ENCODE measurements around the gene PACRG. TPM values are rescaled to one million over a fixed set of nuclear protein-coding genes. Genes with fewer than 3 reads are reported as not detected.

Gene PACRG
- total RNA-seq, 1 donor from 2014 or later = not detected

DNA sequence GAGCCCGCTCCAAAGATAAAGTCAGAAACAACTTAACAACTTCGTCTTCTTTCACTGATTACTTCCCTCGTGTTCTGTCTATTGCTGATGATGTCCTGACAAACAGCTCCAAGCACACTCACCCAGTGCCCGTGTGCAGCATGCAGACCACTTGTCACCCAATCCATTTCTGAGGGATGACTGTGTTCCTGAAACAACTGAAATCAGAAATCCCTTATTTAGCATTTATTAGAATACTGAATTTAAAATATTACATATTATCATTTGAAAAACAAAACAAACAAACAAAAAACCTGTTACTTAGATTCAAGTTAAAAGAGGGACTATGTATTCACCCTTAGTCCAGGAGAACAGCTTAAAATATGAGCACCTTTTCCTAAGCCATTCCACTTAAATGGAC, 463.0 kb downstream of the PACRG start:
- Mint-ChIP-seq H3K9me3 (no peaks in the 10 kb centered on the region), H3K36me3 (ENCODE audit: low read depth) (no peaks in the 10 kb centered on the region), H3K27me3 (ENCODE audit: low read depth) (no peaks in the 10 kb centered on the region), H3K27ac (no peak overlapping the region), H3K4me1 (ENCODE audit: low read depth) (no peaks in the 10 kb centered on the region), H3K4me3 (ENCODE audit: low read depth) (no peak overlapping the region)
- intact Hi-C loops (cut with micrococcal nuclease) = no loop called here
- DNase-seq (ENCODE audit: low spot score) = no peak

DNA sequence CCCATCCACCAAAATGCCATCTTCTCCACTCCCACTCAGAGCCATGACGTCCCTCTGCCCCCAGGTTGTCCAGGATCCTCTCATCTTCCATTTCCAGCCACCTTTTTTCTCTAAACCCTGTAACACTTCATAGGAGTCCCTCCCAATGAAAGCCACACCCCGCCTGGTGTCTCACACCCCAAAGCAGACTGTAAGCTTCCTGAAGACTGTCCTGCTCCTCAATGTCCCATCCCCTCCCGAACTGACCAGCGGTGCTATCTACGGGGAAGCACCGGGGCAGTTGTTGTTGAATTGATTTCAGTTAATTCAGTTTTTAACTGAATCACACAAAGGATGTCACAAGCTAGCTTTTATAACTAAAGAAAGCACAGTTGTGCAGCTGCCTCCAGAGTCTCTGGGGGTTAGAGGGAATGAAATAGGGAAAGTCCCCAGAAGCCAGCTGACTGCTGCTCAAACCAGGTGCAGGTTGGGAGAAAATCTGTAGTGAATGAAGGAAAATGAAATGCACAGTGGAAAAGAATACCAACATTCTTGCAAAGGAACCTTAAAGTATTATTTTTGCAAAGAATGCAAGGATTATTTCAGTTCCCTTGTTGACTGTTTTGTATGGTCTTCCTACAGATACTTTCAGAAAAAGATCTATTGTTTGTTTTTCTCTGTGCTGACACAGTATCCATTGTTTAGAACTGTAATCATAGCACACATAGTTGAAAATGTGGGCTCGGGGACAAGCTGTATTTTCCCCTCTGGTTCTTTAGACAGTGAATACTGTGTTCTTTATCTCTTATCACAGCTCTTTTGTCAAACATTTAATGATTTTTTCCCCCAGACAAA, 464.1 kb downstream of the PACRG start:
- no peak for DNase-seq (ENCODE audit: low spot score)
- Mint-ChIP-seq H3K27ac (no peak overlapping the region), H3K4me1 (ENCODE audit: low read depth) (no peaks in the 10 kb centered on the region), H3K36me3 (ENCODE audit: low read depth) (no peaks in the 10 kb centered on the region), H3K4me3 (ENCODE audit: low read depth) (no peak overlapping the region), H3K27me3 (ENCODE audit: low read depth) (no peaks in the 10 kb centered on the region), H3K9me3 (no peaks in the 10 kb centered on the region)
- intact Hi-C loops (cut with micrococcal nuclease) = no loop called here

DNA sequence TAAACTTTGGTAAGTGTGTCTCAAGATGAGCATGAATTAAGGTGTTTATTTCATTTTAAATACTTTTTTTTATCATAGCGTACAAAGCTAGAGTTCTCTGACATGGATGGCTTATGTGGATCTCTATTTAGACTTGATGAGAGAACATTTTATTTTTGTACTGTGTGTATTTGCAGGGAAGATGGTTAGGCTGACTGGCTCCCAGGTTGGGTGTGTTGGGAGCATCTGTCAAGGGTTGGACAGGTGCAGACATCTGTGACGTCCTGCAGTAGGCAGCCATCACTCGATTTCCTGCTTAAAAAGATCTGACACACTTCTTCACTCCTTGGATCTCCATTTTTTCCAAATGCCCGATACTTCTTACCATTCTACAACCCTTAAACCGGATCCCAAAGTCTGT, 464.8 kb downstream of the PACRG start:
- Mint-ChIP-seq H3K9me3 (no peaks in the 10 kb centered on the region), H3K4me3 (ENCODE audit: low read depth) (no peak overlapping the region), H3K4me1 (ENCODE audit: low read depth) (no peaks in the 10 kb centered on the region), H3K27ac (no peak overlapping the region), H3K36me3 (ENCODE audit: low read depth) (no peaks in the 10 kb centered on the region), H3K27me3 (ENCODE audit: low read depth) (no peaks in the 10 kb centered on the region)
- DNase-seq (ENCODE audit: low spot score) = no peak
- intact Hi-C loops (cut with micrococcal nuclease) = no loop called here

DNA sequence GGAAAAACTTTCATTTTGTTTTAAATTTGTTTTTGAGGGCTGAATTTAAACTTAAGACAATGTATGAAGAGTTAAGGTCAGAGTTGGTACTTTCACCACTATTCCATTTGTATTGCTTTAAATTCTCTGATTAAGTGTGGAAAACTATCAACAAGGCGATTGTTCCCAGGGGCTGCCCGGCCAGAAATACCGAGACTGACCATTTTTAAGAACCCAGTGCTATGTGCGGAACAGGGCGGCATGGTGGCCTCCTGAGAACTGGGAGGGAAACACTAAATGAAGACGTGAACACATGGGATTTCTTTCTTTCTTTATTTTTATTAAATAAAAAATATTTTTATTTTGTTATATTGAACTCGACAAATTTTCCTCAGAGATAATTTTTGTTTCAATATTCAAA, 465.6 kb downstream of the PACRG start:
- no peak for DNase-seq (ENCODE audit: low spot score)
- intact Hi-C loops (cut with micrococcal nuclease) = no loop called here
- Mint-ChIP-seq H3K4me3 (ENCODE audit: low read depth) (no peak overlapping the region), H3K9me3 (no peaks in the 10 kb centered on the region), H3K27me3 (ENCODE audit: low read depth) (no peaks in the 10 kb centered on the region), H3K4me1 (ENCODE audit: low read depth) (no peaks in the 10 kb centered on the region), H3K36me3 (ENCODE audit: low read depth) (no peaks in the 10 kb centered on the region), H3K27ac (no peak overlapping the region)

DNA sequence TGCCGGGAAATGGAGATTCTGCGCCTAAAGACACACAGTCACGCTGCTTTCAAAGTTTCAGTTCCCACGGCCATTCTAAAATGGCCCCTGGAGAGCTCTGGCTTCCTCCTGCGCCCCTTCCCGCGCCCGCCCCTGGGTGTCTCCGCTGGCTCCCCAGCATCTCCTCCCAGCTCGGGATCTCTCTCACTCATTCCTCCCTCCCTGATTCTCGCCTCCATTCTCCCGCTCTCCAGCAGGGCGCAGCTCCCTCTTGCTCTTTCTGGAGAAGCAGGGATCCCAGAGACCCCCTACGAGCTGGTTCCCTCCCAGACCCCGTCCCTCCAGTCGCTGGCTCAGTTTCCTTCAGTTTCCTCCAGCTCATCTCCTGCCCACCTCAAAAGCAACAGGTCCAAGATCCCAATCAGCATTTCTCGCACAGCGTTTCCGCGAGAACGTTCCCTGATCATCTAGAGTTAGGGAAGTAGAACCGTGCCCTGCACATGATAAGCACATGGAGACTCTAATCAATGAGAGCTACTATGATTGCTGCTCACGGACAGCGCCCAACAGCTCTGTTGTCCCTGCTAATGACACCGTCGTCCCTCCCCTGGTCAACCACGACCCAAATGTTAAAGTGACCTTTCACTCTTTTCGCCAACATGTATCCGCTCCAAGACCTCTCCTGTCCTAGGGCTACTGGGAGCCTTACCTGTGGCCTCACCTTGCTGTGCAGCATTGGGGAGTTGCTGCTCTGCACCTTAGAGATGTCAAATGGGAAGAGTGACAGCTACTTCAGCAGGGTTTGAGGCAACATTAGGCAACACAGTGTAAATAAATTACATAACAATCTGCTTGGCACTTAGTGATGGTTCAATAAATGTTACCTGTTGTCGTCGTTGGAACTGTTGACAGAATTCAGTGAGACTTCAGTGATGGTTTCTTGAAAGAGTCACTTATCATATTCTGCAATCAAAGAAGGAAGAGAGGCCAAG, 468.2 kb downstream of the PACRG start:
- Mint-ChIP-seq H3K9me3 (no peaks in the 10 kb centered on the region), H3K27me3 (ENCODE audit: low read depth) (no peaks in the 10 kb centered on the region), H3K4me1 (ENCODE audit: low read depth) (no peaks in the 10 kb centered on the region), H3K36me3 (ENCODE audit: low read depth) (no peaks in the 10 kb centered on the region), H3K27ac (no peak overlapping the region), H3K4me3 (ENCODE audit: low read depth) (no peak overlapping the region)
- intact Hi-C loops (cut with micrococcal nuclease) = no loop called here
- DNase-seq (ENCODE audit: low spot score) = no peak

DNA sequence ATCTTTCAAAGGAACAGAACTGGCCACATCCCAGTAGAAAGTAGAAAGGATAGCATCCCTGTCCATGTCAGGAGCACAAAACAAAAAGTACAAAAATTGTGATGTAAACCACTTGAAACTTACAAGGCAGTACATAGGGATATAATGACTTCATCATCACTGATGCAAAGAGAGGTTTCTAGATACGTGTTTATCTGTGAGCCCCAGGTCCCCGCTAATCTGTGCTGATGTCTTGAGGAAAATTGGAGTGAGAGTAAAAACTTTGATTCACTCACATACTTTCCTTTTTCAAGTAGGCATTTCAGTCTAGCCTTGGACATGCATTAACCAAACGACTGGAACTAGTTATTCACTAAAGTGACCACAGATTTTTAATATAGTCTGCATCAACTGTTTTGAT, 470.1 kb downstream of the PACRG start:
- Mint-ChIP-seq H3K4me3 (ENCODE audit: low read depth) (no peak overlapping the region), H3K9me3 (no peaks in the 10 kb centered on the region)
- intact Hi-C loops (cut with micrococcal nuclease) = no loop called here

DNA sequence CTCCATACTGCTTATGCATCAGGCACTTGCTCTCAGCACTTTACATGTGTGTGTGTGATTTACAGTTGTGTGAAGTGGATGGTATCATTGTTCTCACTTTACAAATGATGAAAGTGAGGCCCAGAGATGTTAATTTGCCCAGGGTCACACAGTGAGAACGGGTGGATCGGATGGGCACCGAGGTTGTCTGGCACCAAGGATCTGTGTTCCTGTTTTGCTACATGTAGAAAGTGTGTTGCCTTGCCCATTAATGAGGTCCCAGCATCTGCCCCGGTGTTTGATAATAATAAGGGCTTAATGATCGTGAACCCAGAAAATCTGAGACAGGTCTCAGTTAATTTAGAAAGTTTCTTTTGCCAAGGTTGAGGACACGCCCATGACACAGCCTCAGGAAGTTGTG, 470.6 kb downstream of the PACRG start:
- Mint-ChIP-seq H3K4me3 (ENCODE audit: low read depth) (no peak overlapping the region), H3K36me3 (ENCODE audit: low read depth) (no peaks in the 10 kb centered on the region), H3K4me1 (ENCODE audit: low read depth) (no peaks in the 10 kb centered on the region), H3K27ac (no peak overlapping the region), H3K27me3 (ENCODE audit: low read depth) (no peaks in the 10 kb centered on the region), H3K9me3 (no peaks in the 10 kb centered on the region)
- intact Hi-C loops (cut with micrococcal nuclease) = no loop called here
- DNase-seq (ENCODE audit: low spot score) = no peak

More for the DNA sequence above, 470.1 kb downstream of the PACRG start:
- DNase-seq (ENCODE audit: low spot score) = no peak
- Mint-ChIP-seq H3K27ac (no peak overlapping the region), H3K36me3 (ENCODE audit: low read depth) (no peaks in the 10 kb centered on the region), H3K4me1 (ENCODE audit: low read depth) (no peaks in the 10 kb centered on the region), H3K27me3 (ENCODE audit: low read depth) (no peaks in the 10 kb centered on the region)

DNA sequence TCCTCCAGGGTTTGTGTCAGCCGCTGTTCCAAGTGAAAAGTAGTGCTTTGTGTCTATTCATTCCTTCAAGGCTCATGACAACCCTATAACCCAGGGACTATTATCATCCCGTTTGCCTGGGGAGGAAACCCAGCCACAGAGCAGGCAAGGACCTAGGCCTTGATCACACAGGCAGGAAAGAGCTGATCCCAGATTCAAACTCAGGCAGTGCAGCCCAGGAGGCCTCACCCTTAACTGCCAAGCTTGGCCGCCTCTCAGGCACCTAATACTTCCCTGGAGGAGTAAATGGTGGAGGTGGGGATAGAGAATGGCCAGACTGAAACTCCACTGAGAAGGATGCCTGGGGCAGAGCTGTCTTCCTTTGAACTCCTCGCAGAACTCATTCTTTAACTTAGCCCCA, 471.6 kb downstream of the PACRG start:
- H3K4me3 Mint-ChIP-seq (ENCODE audit: low read depth) = no peak overlapping the region
- no peak for DNase-seq (ENCODE audit: low spot score)
- no peaks in the 10 kb centered on the region for H3K9me3 Mint-ChIP-seq
- H3K27me3 Mint-ChIP-seq (ENCODE audit: low read depth) = no peaks in the 10 kb centered on the region
- no peak overlapping the region for H3K27ac Mint-ChIP-seq
- peaks cover 1% of the 10 kb centered on the region for H3K4me1 Mint-ChIP-seq (ENCODE audit: low read depth)
- no peaks in the 10 kb centered on the region for H3K36me3 Mint-ChIP-seq (ENCODE audit: low read depth)
- intact Hi-C loops (cut with micrococcal nuclease) = no loop called here

DNA sequence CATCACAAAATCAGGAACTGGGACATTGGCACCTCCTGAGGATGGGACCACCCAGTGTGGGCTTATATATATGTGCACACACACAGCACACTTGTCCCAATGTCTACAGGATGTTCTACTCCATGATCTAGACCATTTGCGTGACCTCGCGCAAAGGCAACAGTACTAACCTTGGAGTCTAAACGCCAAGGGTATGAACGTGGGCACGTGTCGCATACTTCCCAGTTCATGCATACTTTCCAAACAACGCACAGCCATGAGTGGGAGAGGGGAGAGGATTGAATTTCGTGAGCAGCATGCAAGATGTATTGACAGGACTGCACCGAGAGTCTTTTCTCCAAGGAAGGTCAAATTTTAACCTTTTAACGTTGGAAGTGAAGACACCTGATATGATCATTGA, 472.5 kb downstream of the PACRG start:
- Mint-ChIP-seq H3K9me3 (no peaks in the 10 kb centered on the region), H3K27ac (no peak overlapping the region), H3K27me3 (ENCODE audit: low read depth) (peaks cover 1% of the 10 kb centered on the region), H3K36me3 (ENCODE audit: low read depth) (no peaks in the 10 kb centered on the region), H3K4me1 (ENCODE audit: low read depth) (peaks cover 3% of the 10 kb centered on the region), H3K4me3 (ENCODE audit: low read depth) (no peak overlapping the region)
- intact Hi-C loops (cut with micrococcal nuclease) = no loop called here
- no peak for DNase-seq (ENCODE audit: low spot score)

DNA sequence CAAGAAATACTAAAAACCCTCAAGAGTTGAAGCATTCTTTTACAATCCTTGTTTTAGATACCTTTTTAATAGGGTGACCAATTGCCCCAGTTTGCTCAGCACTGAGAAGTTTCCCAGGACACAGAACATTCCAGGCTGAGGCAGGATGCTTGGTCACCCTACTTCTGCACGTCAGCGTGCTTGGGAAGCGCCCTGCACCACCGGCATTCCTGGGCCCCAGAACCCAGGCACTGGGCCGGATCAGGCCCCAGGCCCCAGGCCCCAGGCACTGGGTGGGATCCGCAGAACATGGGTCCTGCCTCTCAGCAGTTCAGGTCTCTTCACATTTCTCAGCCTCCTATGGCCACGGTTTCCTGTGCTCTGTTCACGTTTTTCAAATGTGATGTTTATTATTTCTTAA, 472.9 kb downstream of the PACRG start:
- no peak overlapping the region for H3K4me3 Mint-ChIP-seq (ENCODE audit: low read depth)
- intact Hi-C loops (cut with micrococcal nuclease) = no loop called here
- peaks cover 3% of the 10 kb centered on the region for H3K4me1 Mint-ChIP-seq (ENCODE audit: low read depth)

DNA sequence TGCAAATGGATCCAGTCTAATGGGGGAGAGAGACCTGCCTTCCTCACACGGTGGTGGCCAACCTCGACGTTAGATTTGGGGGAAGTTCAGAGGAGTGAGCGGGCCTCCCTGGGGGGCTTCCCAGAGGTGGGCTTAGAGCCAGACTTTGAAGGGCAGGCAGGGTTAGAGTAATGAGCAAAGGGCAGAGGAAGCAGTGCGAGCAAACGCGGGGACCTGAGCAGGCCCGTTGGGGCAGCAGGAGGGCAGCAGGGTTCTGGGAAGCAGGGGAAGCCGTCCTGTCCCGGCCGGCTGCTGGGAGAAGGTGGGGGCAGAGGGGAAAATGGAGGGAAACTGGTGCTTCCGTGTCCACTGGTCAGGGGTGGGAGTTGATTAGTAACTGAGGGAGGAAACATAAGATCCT, 474.1 kb downstream of the PACRG start:
- Mint-ChIP-seq H3K4me1 (ENCODE audit: low read depth) (peaks cover 3% of the 10 kb centered on the region), H3K4me3 (ENCODE audit: low read depth) (no peak overlapping the region), H3K27ac (no peak overlapping the region), H3K27me3 (ENCODE audit: low read depth) (peaks cover 1% of the 10 kb centered on the region), H3K36me3 (ENCODE audit: low read depth) (no peaks in the 10 kb centered on the region), H3K9me3 (peaks cover 5% of the 10 kb centered on the region)
- DNase-seq (ENCODE audit: low spot score) = no peak
- intact Hi-C loops (cut with micrococcal nuclease) = no loop called here

More for the DNA sequence above, 472.9 kb downstream of the PACRG start:
- Mint-ChIP-seq H3K36me3 (ENCODE audit: low read depth) (no peaks in the 10 kb centered on the region), H3K27ac (no peak overlapping the region), H3K9me3 (no peaks in the 10 kb centered on the region), H3K27me3 (ENCODE audit: low read depth) (peaks cover 1% of the 10 kb centered on the region)
- no peak for DNase-seq (ENCODE audit: low spot score)

DNA sequence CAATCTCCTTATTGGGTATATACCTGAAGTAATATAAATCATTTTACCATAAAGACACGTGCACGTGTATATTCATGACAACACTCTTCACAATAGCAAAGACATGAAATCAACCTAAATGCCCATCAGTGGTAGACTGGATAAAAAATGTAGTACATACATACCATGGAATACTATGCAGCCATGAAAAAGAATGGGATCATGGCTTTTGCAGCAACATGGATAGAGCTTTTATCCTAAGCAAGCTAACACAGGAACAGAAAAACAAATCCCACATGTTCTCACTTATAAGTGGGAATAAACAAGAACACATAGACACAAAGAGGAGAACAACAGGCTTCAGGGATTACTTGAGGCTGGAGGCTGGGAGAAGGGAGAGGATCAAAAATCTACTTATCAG, 478.4 kb downstream of the PACRG start:
- intact Hi-C loops (cut with micrococcal nuclease) = no loop called here
- Mint-ChIP-seq H3K27ac (no peak overlapping the region), H3K4me1 (ENCODE audit: low read depth) (peaks cover 3% of the 10 kb centered on the region), H3K27me3 (ENCODE audit: low read depth) (peaks cover 1% of the 10 kb centered on the region), H3K36me3 (ENCODE audit: low read depth) (no peaks in the 10 kb centered on the region), H3K4me3 (ENCODE audit: low read depth) (no peak overlapping the region), H3K9me3 (peaks cover 5% of the 10 kb centered on the region)
- no peak for DNase-seq (ENCODE audit: low spot score)

All from activated T-helper 2 cell treated with anti-CD3 and anti-CD28 coated beads, Interferon-gamma antibody, Interleukin-2, Interleukin-4, amounts not matched to agents 10 μg/mL and 5 μg/mL and 100 μg/mL, durations not matched to agents 14 hours and 24 hours and 36 hours (primary cell).